HG02943 (cell line): ENCODE results near the gene DMD.

Experiments
- ATAC-seq: cut with Tn5 transposase; IDR thresholded peaks from one replicate; pipeline ENCODE4 v1.9.1; 2021; ENCODE audit warnings: mild to moderate bottlenecking, low read depth, moderate library complexity; ENCODE audit not compliant: unreplicated experiment

DMD gene

GRCh38 chrX:31178769-31179125 is 2032.6 kb downstream of the DMD start:
- ATAC-seq: no peak

- ATAC-seq: no peak
Measured at GRCh38 chrX:31178064-31178768, 2033.1 kb downstream of the DMD start.

- ATAC-seq: no peak
Measured at GRCh38 chrX:31170792-31171191, 2040.6 kb downstream of the DMD start.

GRCh38 chrX:31168551-31168950 is 2042.8 kb downstream of the DMD start:
- peak; percentile 90 for ATAC-seq

GRCh38 chrX:31166832-31167231 is 2044.5 kb downstream of the DMD start:
- no peak for ATAC-seq

GRCh38 chrX:31166416-31166815 is 2044.9 kb downstream of the DMD start:
- no peak for ATAC-seq

- ATAC-seq: no peak
Measured at GRCh38 chrX:31165241-31166035, 2045.9 kb downstream of the DMD start.

- ATAC-seq: no peak
Measured at GRCh38 chrX:31154946-31155345, 2056.4 kb downstream of the DMD start.

GRCh38 chrX:31153475-31154047 is 2057.8 kb downstream of the DMD start:
- no peak for ATAC-seq

- no peak for ATAC-seq
Measured at GRCh38 chrX:31147175-31147574, 2064.2 kb downstream of the DMD start.

- no peak for ATAC-seq
Measured at GRCh38 chrX:31139961-31140360, 2071.4 kb downstream of the DMD start.

GRCh38 chrX:31138124-31138523 is 2073.2 kb downstream of the DMD start:
- no peak for ATAC-seq

- ATAC-seq: peak; percentile 88
Measured at GRCh38 chrX:31136144-31136611, 2075.2 kb downstream of the DMD start.

- ATAC-seq: no peak
Measured at GRCh38 chrX:31132821-31133241, 2078.5 kb downstream of the DMD start.

- no peak for ATAC-seq
Measured at GRCh38 chrX:31130457-31131220, 2080.7 kb downstream of the DMD start.

- ATAC-seq: no peak
Measured at GRCh38 chrX:31128855-31129254, 2082.5 kb downstream of the DMD start.

- no peak for ATAC-seq
Measured at GRCh38 chrX:31127716-31128115, 2083.6 kb downstream of the DMD start.

GRCh38 chrX:31126205-31126604 is 2085.1 kb downstream of the DMD start:
- ATAC-seq: no peak

- no peak for ATAC-seq
Measured at GRCh38 chrX:31124536-31124935, 2086.8 kb downstream of the DMD start.

GRCh38 chrX:31123335-31123734 is 2088.0 kb downstream of the DMD start:
- ATAC-seq: no peak

- no peak for ATAC-seq
Measured at GRCh38 chrX:31117266-31117665, 2094.1 kb downstream of the DMD start.
